GM20000 (cell line): Measurements from ENCODE around the gene SLC46A2.

Source experiments
- DNase-seq: peaks from one replicate; pipeline ENCODE4 v3.0.0; 2012; ENCODE audit warnings: low spot score
- TF ChIP-seq, protein P1 (sequence below): IDR thresholded peaks from 2 replicates; pipeline ENCODE4 v1.5.1; 2012; ENCODE audit warnings: mild to moderate bottlenecking, control low read depth; ENCODE audit errors: extremely low read depth, missing control alignments

SLC46A2 gene

DNA sequence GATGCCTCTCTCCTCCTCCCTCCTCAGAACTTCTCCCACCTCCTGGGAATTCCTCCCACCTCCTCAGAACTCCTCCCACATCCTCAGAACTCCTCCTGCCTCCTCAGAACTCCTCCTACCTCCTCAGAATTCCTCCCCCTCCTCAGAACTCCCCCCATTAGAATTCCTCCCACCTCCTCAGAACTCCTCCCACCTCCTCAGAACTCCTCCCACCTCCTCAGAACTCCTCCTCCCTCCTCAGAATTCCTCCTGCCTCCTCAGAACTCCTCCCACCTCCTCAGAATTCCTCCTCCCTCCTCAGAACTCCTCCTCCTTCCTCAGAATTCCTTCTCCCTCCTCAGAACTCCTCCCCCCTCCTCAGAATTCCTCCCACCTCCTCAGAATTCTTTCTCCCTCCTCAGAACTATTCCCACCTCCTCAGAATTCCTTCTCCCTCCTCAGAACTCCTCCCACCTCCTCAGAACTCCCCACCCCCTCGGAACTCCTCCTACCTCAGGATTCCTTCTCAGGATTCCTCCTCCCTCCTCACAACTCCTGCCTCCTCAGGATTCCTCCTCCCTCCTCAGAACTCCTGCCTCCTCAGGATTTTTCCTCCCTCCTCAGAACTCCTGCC is 23.9 kb downstream of the SLC46A2 start:
- TF ChIP-seq, protein P1, sequence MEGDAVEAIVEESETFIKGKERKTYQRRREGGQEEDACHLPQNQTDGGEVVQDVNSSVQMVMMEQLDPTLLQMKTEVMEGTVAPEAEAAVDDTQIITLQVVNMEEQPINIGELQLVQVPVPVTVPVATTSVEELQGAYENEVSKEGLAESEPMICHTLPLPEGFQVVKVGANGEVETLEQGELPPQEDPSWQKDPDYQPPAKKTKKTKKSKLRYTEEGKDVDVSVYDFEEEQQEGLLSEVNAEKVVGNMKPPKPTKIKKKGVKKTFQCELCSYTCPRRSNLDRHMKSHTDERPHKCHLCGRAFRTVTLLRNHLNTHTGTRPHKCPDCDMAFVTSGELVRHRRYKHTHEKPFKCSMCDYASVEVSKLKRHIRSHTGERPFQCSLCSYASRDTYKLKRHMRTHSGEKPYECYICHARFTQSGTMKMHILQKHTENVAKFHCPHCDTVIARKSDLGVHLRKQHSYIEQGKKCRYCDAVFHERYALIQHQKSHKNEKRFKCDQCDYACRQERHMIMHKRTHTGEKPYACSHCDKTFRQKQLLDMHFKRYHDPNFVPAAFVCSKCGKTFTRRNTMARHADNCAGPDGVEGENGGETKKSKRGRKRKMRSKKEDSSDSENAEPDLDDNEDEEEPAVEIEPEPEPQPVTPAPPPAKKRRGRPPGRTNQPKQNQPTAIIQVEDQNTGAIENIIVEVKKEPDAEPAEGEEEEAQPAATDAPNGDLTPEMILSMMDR: no peak
- DNase-seq: no peak

DNA sequence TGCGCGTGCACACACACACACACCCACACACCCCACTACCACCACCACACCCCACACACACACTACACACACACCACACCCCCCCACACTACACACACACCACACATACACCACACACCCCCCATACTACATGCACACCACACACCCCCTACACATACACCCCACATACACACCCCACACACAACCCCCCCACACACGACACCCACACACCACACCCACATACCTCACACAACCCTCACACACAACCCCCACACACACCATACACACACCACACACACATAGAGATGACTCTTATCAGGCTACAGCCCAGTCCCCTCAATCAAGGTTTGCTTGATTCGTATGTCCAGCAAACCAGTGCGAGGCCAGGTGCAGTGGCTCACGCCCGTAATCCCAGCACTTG is 25.7 kb downstream of the SLC46A2 start:
- DNase-seq: no peak
- TF ChIP-seq, protein P1: no peak

DNA sequence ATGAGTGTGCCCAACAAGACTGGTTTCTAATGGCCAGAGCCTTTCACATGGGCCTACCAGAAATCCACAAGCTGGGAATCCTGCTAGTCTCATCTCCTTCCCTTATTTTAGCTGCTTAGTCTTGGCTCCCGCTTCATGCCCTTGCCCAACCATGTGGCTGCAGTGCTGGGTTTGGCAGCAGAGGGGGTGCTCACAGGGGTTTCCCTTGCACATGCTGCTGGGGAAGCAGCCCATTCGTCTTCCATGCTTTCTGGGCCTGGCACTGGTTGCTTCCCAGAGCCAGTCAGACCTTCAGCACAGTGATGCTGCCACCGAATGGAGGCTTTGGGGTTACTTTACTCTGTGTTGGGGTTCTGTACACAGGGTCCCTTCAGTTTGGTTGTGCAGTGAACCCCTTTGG is 26.3 kb downstream of the SLC46A2 start:
- DNase-seq: no peak
- TF ChIP-seq, protein P1: no peak

DNA sequence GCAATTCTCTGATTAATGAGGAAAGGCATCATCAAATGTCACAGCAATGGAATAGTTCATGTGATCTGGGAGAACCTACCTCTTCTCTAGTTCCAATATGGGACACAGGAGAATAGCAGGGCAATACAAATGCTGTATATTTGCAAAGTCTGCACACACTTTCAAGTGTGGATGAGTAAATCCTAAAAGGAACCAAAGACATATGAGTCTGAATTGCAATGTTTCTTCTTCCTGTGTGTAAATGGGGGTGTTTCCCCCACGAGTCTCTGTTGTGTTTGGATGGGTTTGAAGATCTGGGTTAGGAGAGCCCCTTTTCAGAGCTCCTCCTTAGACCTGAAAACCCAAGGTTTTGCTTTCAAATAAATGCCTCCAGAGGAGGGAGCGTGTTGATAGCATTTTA is 26.9 kb downstream of the SLC46A2 start:
- no peak for DNase-seq
- TF ChIP-seq, protein P1: no peak

DNA sequence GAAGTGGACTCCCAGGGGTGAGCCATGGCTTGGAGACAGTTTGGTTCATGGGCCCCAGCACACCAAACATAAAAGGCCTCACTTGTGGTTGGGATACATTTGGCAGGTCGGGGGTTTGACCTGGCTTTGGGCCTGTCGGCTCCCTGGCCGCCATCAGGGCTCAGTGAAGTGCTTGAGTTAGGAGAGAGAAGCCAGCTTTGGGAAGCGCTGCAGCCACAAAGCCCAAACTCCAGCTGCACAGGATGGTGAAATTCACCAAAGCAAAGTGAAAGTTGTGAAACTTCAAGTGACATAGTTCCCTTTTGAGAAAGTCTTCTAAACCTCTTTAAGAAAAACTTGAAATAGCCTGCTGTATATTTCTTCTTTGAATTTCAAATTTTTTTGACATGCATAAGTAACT is 27.5 kb downstream of the SLC46A2 start:
- no peak for DNase-seq
- TF ChIP-seq, protein P1: no peak

DNA sequence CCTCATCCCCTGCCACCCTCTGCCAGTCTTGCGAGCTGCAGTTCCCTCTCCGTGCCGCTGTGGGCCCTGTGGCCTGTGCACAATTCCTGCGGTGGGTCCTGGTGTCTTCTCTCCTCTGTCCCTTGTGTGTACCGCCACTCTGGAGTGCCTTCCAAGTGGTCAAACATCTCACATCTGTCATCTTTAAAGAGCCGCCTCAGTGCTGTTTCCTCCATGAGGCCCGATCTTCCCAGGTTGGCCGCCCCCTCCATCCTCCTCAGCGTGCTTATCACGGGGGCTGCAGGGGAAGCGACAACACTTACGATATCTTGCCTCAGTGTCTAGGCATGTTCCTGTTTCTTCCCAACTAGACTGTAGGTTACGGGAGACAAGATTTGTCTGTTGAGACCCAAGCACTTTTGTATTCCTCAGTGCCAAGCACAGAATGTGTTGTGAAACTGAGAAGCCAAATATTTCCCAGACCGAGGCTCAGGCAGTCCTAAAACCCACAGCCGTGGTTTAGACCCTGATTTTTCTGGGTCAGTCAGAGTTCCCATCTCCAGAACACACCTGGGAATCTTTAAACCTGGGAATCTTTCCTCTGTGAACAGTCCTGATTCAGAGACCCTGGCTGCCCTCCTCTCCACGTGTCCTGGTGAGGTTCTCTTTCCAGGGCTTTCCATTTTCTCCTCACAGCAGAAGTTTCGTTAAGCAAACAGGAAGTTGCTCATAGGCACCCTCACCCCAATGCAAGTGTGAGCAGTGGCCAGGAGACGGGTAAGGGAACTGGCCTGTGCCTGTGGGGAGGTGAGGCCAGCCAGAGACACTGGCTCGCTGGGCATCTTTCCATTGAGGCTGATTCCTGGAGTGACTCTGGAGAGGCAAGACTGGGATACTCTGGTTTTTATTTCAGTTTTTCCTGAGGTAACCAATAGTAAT is 28.8 kb downstream of the SLC46A2 start:
- TF ChIP-seq, protein P1: no peak
- DNase-seq: no peak

DNA sequence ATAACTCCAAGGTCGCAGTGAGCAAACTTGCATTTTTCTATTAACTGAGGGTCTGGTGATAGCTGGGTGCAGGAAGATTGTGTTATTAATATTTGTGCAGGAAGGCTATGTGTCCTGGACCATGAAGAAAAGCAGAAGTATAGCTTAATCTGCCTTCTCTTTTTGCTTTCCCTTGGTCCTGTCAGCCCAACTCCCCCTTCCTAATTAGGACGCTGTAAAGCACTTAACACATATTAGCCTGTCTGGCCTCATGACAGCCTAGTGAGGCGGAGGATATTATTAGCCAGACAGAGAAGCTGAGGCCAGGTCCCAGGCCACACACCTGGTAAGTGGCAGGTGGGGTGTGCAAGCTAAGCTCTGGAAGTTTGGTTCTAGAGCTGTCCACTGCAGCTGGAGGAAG is 29.5 kb downstream of the SLC46A2 start:
- DNase-seq: no peak
- TF ChIP-seq, protein P1: no peak
